Measurements from ENCODE around the gene SPA17.

- no peak for TF ChIP-seq POLR2A (IDR thresholded peaks at IDR 0.05; ENCODE audit: low read depth)
- no peak for TF ChIP-seq POLR2AphosphoS5 (IDR thresholded peaks at IDR 0.05)
- no peak for TF ChIP-seq CTCF (IDR thresholded peaks at IDR 0.05)
- no peak for TF ChIP-seq EP300 (IDR thresholded peaks at IDR 0.05)
These were observed 43.7 kb upstream of the SPA17 start for GRCh38 chr11:124629961-124630360.
